ENCODE results near the gene PREPL. TPM values are rescaled to one million over a fixed set of nuclear protein-coding genes. Genes with fewer than 3 reads are reported as not detected.

PREPL gene
- total and polyA plus RNA-seq, 2 experiments from 2014 or later = 16.5 to 49.0 TPM

- DNase-seq (ENCODE audit: low spot score) (no peak), ATAC-seq (no peak)
- Histone ChIP-seq H3K4me3 (no peak overlapping the region), H4K20me1 (replicated peaks; ENCODE audit: insufficient read depth) (no peaks in the 10 kb centered on the region), H3K4me2 (no peak overlapping the region), H3K27me3 (ENCODE audit: insufficient read depth) (no peaks in the 10 kb centered on the region), H3K36me3 (ENCODE audit: insufficient read depth) (no peaks in the 10 kb centered on the region), H3K4me1 (ENCODE audit: insufficient read depth) (no peaks in the 10 kb centered on the region), H3K79me2 (replicated peaks; ENCODE audit: insufficient read depth) (no peaks in the 10 kb centered on the region), H3F3A (replicated peaks; ENCODE audit: low read depth) (no peaks in the 10 kb centered on the region), H3K9me2 (ENCODE audit: insufficient read depth) (no peaks in the 10 kb centered on the region), H2AFZ (no peak overlapping the region), H3K27ac (ENCODE audit: low read depth) (no peak overlapping the region)
- Mint-ChIP-seq H3K4me3 (no peak overlapping the region), H3K4me1 (no peaks in the 10 kb centered on the region), H3K36me3 (ENCODE audit: low read depth) (peaks cover 8% of the 10 kb centered on the region; the same call in 2 of the 3 replicates), H3K27ac (no peak overlapping the region), H3K27me3 (ENCODE audit: insufficient read depth, low read depth, poor library complexity) (no peaks in the 10 kb centered on the region), H3K9me3 (no peaks in the 10 kb centered on the region)
- no peak for TF ChIP-seq EZH2 (IDR thresholded peaks at IDR 0.05; ENCODE audit: low read depth, unreplicated experiment)
- no peak for TF ChIP-seq POLR2AphosphoS5 (IDR thresholded peaks at IDR 0.05; ENCODE audit: low read depth)
- TF ChIP-seq, protein P1, sequence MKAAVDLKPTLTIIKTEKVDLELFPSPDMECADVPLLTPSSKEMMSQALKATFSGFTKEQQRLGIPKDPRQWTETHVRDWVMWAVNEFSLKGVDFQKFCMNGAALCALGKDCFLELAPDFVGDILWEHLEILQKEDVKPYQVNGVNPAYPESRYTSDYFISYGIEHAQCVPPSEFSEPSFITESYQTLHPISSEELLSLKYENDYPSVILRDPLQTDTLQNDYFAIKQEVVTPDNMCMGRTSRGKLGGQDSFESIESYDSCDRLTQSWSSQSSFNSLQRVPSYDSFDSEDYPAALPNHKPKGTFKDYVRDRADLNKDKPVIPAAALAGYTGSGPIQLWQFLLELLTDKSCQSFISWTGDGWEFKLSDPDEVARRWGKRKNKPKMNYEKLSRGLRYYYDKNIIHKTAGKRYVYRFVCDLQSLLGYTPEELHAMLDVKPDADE (IDR thresholded peaks at IDR 0.05) = no peak
- no peak for TF ChIP-seq ZNF331 (CRISPR knock-in tag; IDR thresholded peaks at IDR 0.05; ENCODE audit: low read depth)
- TF ChIP-seq ZNF114 (CRISPR knock-in tag; IDR thresholded peaks at IDR 0.05) = no peak
- TF ChIP-seq JUNB (IDR thresholded peaks at IDR 0.05; ENCODE audit: unreplicated experiment) = no peak
Observed at GRCh38 chr2:44330801-44331200, 30.5 kb downstream of the PREPL start.

DNA sequence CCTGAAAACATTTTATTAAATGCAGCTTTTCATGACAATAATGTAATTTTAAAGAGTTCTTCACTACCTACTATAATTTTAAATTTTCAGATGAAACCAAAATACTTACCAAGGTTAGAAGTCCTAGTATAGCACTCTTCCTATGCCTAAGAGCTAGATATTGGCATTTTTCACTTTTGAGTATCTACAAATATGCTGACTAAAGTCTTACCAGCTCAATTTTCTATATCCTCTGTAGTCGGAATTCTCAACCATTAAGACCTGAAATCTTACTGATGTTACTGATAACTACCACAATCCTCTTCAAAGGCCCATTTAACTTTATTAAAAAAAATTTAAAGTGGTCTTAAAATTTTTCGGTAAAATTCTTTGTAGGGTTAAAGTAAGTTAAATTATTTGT, 32.0 kb downstream of the PREPL start:
- no peaks in the 10 kb centered on the region for H3K79me2 ChIP-seq (replicated peaks; ENCODE audit: insufficient read depth)
- no peak for DNase-seq (ENCODE audit: low spot score)
- no peak overlapping the region for H3K4me2 ChIP-seq
- H3F3A ChIP-seq (replicated peaks; ENCODE audit: low read depth) = no peaks in the 10 kb centered on the region
- no peak overlapping the region for H3K4me3 ChIP-seq
- no peaks in the 10 kb centered on the region for H3K9me2 ChIP-seq (ENCODE audit: insufficient read depth)
- no peaks in the 10 kb centered on the region for H3K27me3 Mint-ChIP-seq (ENCODE audit: insufficient read depth, low read depth, poor library complexity)
- H3K27ac ChIP-seq (ENCODE audit: low read depth) = no peak overlapping the region
- no peak overlapping the region for H3K27ac Mint-ChIP-seq
- no peak overlapping the region for H3K4me3 Mint-ChIP-seq
- H3K36me3 Mint-ChIP-seq (ENCODE audit: low read depth) = peaks cover 11% of the 10 kb centered on the region; the same call in 2 of the 3 replicates
- no peaks in the 10 kb centered on the region for H3K27me3 ChIP-seq (ENCODE audit: insufficient read depth)
- H3K36me3 ChIP-seq (ENCODE audit: insufficient read depth) = no peaks in the 10 kb centered on the region
- no peaks in the 10 kb centered on the region for H4K20me1 ChIP-seq (replicated peaks; ENCODE audit: insufficient read depth)
- no peak overlapping the region for H2AFZ ChIP-seq
- H3K4me1 Mint-ChIP-seq = peaks cover 4% of the 10 kb centered on the region; the same call in 1 of the 3 replicates
- H3K9me3 Mint-ChIP-seq = no peaks in the 10 kb centered on the region
- no peaks in the 10 kb centered on the region for H3K4me1 ChIP-seq (ENCODE audit: insufficient read depth)
- no peak for ATAC-seq
- no peak for TF ChIP-seq STAT1 (IDR thresholded peaks at IDR 0.05; ENCODE audit: unreplicated experiment)
- TF ChIP-seq ZNF114 (CRISPR knock-in tag; IDR thresholded peaks at IDR 0.05) = no peak
- no peak for TF ChIP-seq ZNF331 (CRISPR knock-in tag; IDR thresholded peaks at IDR 0.05; ENCODE audit: low read depth)
- no peak for TF ChIP-seq CREB1 (CRISPR knock-in tag; IDR thresholded peaks at IDR 0.05; ENCODE audit: low read depth)
- no peak for TF ChIP-seq CTCF (conservative IDR thresholded peaks at IDR 0.05; ENCODE audit: low read depth in 2 of 2)
- TF ChIP-seq, protein P2, sequence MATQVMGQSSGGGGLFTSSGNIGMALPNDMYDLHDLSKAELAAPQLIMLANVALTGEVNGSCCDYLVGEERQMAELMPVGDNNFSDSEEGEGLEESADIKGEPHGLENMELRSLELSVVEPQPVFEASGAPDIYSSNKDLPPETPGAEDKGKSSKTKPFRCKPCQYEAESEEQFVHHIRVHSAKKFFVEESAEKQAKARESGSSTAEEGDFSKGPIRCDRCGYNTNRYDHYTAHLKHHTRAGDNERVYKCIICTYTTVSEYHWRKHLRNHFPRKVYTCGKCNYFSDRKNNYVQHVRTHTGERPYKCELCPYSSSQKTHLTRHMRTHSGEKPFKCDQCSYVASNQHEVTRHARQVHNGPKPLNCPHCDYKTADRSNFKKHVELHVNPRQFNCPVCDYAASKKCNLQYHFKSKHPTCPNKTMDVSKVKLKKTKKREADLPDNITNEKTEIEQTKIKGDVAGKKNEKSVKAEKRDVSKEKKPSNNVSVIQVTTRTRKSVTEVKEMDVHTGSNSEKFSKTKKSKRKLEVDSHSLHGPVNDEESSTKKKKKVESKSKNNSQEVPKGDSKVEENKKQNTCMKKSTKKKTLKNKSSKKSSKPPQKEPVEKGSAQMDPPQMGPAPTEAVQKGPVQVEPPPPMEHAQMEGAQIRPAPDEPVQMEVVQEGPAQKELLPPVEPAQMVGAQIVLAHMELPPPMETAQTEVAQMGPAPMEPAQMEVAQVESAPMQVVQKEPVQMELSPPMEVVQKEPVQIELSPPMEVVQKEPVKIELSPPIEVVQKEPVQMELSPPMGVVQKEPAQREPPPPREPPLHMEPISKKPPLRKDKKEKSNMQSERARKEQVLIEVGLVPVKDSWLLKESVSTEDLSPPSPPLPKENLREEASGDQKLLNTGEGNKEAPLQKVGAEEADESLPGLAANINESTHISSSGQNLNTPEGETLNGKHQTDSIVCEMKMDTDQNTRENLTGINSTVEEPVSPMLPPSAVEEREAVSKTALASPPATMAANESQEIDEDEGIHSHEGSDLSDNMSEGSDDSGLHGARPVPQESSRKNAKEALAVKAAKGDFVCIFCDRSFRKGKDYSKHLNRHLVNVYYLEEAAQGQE (IDR thresholded peaks at IDR 0.05; ENCODE audit: unreplicated experiment) = no peak
- TF ChIP-seq NANOG (IDR thresholded peaks at IDR 0.05; ENCODE audit: borderline replicate concordance) = no peak
